HepG2 (cell line): Measurements from ENCODE around the gene RNASE7. TPM values are rescaled to one million over a fixed set of nuclear protein-coding genes. Genes with fewer than 3 reads are reported as not detected.

ENCODE experiments used
- AHR ChIP-seq: IDR thresholded peaks from 2 replicates; pipeline ENCODE4 v1.6.1; 2018; ENCODE audit warnings: missing genetic modification reagents, missing compliant biosample characterization
- EEA1 ChIP-seq: sonication (generic); formaldehyde crosslinking; IDR thresholded peaks from 2 replicates; pipeline ENCODE4 v1.5.1; 2020; ENCODE audit warnings: mild to moderate bottlenecking, missing genetic modification reagents, borderline replicate concordance
- GZF1 ChIP-seq: sonication (generic); formaldehyde crosslinking; IDR thresholded peaks from 2 replicates; pipeline ENCODE4 v1.5.1; 2020; ENCODE audit warnings: mild to moderate bottlenecking, missing genetic modification reagents
- HDAC6 ChIP-seq: fragments of 200-600 bp; sonication (generic); IDR thresholded peaks from 2 replicates; pipeline ENCODE4 v1.7.0; 2017; ENCODE audit warnings: mild to moderate bottlenecking, antibody characterized with exemption, low read length, low read depth
- HINFP ChIP-seq: sonication (generic); formaldehyde crosslinking; IDR thresholded peaks from 2 replicates; pipeline ENCODE4 v1.4.0; 2020; ENCODE audit warnings: low read depth, mild to moderate bottlenecking, missing genetic modification reagents
- KAT7 ChIP-seq: IDR thresholded peaks from 2 replicates; pipeline ENCODE4 v1.6.1; 2018; ENCODE audit warnings: borderline replicate concordance, missing compliant biosample characterization
- KDM4B ChIP-seq: sonication (generic); formaldehyde crosslinking; IDR thresholded peaks from 2 replicates; pipeline ENCODE4 v1.4.0; 2020; ENCODE audit warnings: missing genetic modification reagents
- MTF2 ChIP-seq: sonication (generic); formaldehyde crosslinking; IDR thresholded peaks from 2 replicates; pipeline ENCODE4 v1.5.0; 2020; ENCODE audit warnings: missing genetic modification reagents, borderline replicate concordance
- MXD4 ChIP-seq: IDR thresholded peaks from 2 replicates; pipeline ENCODE4 v1.6.1; 2016; ENCODE audit warnings: mild to moderate bottlenecking, missing biosample characterization, missing genetic modification reagents
- NR1H2 ChIP-seq: sonication (generic); formaldehyde crosslinking; IDR thresholded peaks from 2 replicates; pipeline ENCODE4 v1.8.1; 2022; ENCODE audit warnings: low read depth, missing genetic modification reagents, borderline replicate concordance
- NR2C2 ChIP-seq: sonication (generic); formaldehyde crosslinking; IDR thresholded peaks from 2 replicates; pipeline ENCODE4 v1.4.0; 2020; ENCODE audit warnings: missing genetic modification reagents, mild to moderate bottlenecking, moderate library complexity, borderline replicate concordance
- NR2F2 ChIP-seq: IDR thresholded peaks from 2 replicates; pipeline ENCODE4 v1.6.1; 2012; ENCODE audit warnings: low read depth, inconsistent platforms, borderline replicate concordance
- RBM22 ChIP-seq: fragments of 200-400 bp; formaldehyde crosslinking; optimal IDR thresholded peaks from 2 replicates; pipeline ENCODE3; 2017; ENCODE audit warnings: mild to moderate bottlenecking, low read length, moderate library complexity
- SMARCE1 ChIP-seq: fragments of 450-650 bp; IDR thresholded peaks from 2 replicates; pipeline ENCODE4 v1.6.1; 2017; ENCODE audit warnings: borderline replicate concordance
- SPEN ChIP-seq: sonication (generic); formaldehyde crosslinking; IDR thresholded peaks from 2 replicates; pipeline ENCODE4 v1.5.1; 2020; ENCODE audit warnings: low read depth, mild to moderate bottlenecking, missing genetic modification reagents
- ZFP36L1 ChIP-seq: sonication (generic); formaldehyde crosslinking; IDR thresholded peaks from 2 replicates; pipeline ENCODE4 v1.8.0; 2022; ENCODE audit warnings: mild to moderate bottlenecking, missing genetic modification reagents, moderate library complexity
- ZFYVE20 ChIP-seq: sonication (generic); formaldehyde crosslinking; IDR thresholded peaks from 2 replicates; pipeline ENCODE4 v1.8.0; 2023; ENCODE audit warnings: low read depth, mild to moderate bottlenecking, moderate library complexity, missing genetic modification reagents, borderline replicate concordance
- ZNF224 ChIP-seq: sonication (generic); formaldehyde crosslinking; IDR thresholded peaks from 2 replicates; pipeline ENCODE4 v1.5.0; 2020; ENCODE audit warnings: mild to moderate bottlenecking, missing genetic modification reagents
- ZNF577 ChIP-seq: sonication (generic); formaldehyde crosslinking; IDR thresholded peaks from 2 replicates; pipeline ENCODE4 v1.4.0; 2020; ENCODE audit warnings: mild to moderate bottlenecking, low read depth, missing genetic modification reagents, borderline replicate concordance
- ZNF619 ChIP-seq: sonication (generic); formaldehyde crosslinking; IDR thresholded peaks from 2 replicates; pipeline ENCODE4 v1.4.0; 2020; ENCODE audit warnings: mild to moderate bottlenecking, missing genetic modification reagents
- ZSCAN31 ChIP-seq: sonication (generic); formaldehyde crosslinking; IDR thresholded peaks from 2 replicates; pipeline ENCODE4 v1.5.0; 2020; ENCODE audit warnings: low read depth, mild to moderate bottlenecking, missing genetic modification reagents
- polyA plus RNA-seq, 8 experiments: library from polyadenylated mRNA; depleted of rRNA in 3 of 8; stranded (reverse) in 7 of 8; unstranded in 1 of 8; fragments of >200 nt; fragmentation: Illumina TruSeq in 4 of 8; extraction: Trizol in 4 of 8; gene quantifications; 2 replicates each; pipeline versions ENCODE4 v1.2.1 to v1.2.3, GENCODE V29; 2011 to 2016; ENCODE audit warnings: low read depth in 4 of 8, missing spikeins in 1 of 8, mixed read lengths in 1 of 8; ENCODE audit not compliant: insufficient read depth in 1 of 8
- total RNA-seq, 5 experiments: library from RNA; depleted of rRNA; stranded (reverse); fragments of >200 nt; fragmentation: Illumina TruSeq; extraction: Trizol; gene quantifications; 2 replicates each; pipeline ENCODE4 v1.2.3, GENCODE V29; 2016; ENCODE audit warnings: low read depth in 1 of 5
- TF ChIP-seq, protein P1 (sequence below): fragments of 450-650 bp; IDR thresholded peaks from 2 replicates; pipeline ENCODE4 v1.6.1; 2017; ENCODE audit warnings: mild to moderate bottlenecking
- TF ChIP-seq, protein P2 (sequence below): sonication (generic); formaldehyde crosslinking; IDR thresholded peaks from 2 replicates; pipeline ENCODE4 v1.9.0; 2021; ENCODE audit warnings: missing genetic modification reagents, borderline replicate concordance

The RNASE7 gene
- total and polyA plus RNA-seq, 2 of the 13 experiments (the other 11 are each of a cell fraction or from before 2014, with no cell fraction given) = 0.04 TPM; not detected in 1

DNA sequence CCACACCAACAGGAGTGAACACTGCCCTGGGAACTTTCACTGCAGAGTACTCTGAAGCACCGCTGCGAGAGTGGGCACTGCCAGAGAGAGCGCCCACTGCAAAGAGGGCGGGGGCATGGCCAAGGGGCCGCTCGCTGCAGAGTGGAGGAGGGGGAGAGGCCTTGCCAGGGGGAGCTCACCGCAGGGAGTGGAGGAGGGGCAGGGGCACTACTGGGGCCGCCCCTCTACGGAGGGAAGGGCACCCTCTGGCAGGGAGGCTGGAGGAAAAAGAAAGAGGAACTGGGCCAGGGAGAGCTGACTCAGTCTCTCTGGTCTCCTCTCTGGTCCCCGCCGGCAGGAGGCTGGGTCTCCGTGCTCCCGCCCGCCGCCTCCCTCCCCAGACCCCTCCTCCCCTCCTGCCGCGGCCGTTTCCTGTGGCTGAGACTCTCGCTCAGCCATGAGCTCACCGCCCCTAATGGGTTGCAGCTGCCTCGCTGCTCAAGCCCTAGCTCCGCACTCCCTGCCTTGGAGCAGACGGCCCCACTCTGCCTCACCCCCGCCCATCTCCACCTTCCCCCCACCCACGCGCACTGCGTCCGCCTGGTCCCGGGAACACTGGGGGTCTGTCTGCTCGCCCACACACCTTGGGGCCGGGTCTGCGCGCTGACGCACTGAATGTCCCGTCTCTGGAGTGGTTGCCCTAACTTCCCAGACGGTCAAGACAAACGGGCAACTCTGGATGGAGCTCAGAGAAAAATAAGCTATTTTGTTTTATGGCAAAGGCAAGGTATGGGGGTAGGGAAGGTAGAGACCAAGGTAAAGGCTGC is 29.3 kb downstream of the RNASE7 start (continued):
- TF ChIP-seq, protein P1, sequence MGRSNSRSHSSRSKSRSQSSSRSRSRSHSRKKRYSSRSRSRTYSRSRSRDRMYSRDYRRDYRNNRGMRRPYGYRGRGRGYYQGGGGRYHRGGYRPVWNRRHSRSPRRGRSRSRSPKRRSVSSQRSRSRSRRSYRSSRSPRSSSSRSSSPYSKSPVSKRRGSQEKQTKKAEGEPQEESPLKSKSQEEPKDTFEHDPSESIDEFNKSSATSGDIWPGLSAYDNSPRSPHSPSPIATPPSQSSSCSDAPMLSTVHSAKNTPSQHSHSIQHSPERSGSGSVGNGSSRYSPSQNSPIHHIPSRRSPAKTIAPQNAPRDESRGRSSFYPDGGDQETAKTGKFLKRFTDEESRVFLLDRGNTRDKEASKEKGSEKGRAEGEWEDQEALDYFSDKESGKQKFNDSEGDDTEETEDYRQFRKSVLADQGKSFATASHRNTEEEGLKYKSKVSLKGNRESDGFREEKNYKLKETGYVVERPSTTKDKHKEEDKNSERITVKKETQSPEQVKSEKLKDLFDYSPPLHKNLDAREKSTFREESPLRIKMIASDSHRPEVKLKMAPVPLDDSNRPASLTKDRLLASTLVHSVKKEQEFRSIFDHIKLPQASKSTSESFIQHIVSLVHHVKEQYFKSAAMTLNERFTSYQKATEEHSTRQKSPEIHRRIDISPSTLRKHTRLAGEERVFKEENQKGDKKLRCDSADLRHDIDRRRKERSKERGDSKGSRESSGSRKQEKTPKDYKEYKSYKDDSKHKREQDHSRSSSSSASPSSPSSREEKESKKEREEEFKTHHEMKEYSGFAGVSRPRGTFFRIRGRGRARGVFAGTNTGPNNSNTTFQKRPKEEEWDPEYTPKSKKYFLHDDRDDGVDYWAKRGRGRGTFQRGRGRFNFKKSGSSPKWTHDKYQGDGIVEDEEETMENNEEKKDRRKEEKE = no peak
- TF ChIP-seq NR2F2 = no peak
- no peak for TF ChIP-seq NR1H2 (CRISPR knock-in tag)
- no peak for TF ChIP-seq ZFYVE20 (CRISPR knock-in tag)
- no peak for TF ChIP-seq MXD4 (CRISPR knock-in tag)
- TF ChIP-seq ZNF577 (CRISPR knock-in tag) = no peak
- no peak for TF ChIP-seq MTF2 (CRISPR knock-in tag)
- no peak for TF ChIP-seq ZNF224 (CRISPR knock-in tag)
- TF ChIP-seq SPEN (CRISPR knock-in tag) = peak; percentile 68; the same call in 1 of the 2 replicates
- TF ChIP-seq ZSCAN31 (CRISPR knock-in tag) = no peak
- TF ChIP-seq SMARCE1 = no peak
- no peak for TF ChIP-seq EEA1 (CRISPR knock-in tag)
- TF ChIP-seq KDM4B (CRISPR knock-in tag) = no peak
- no peak; the same call in 1 of the 2 replicates for TF ChIP-seq NR2C2
- no peak for TF ChIP-seq GZF1
- TF ChIP-seq, protein P2, sequence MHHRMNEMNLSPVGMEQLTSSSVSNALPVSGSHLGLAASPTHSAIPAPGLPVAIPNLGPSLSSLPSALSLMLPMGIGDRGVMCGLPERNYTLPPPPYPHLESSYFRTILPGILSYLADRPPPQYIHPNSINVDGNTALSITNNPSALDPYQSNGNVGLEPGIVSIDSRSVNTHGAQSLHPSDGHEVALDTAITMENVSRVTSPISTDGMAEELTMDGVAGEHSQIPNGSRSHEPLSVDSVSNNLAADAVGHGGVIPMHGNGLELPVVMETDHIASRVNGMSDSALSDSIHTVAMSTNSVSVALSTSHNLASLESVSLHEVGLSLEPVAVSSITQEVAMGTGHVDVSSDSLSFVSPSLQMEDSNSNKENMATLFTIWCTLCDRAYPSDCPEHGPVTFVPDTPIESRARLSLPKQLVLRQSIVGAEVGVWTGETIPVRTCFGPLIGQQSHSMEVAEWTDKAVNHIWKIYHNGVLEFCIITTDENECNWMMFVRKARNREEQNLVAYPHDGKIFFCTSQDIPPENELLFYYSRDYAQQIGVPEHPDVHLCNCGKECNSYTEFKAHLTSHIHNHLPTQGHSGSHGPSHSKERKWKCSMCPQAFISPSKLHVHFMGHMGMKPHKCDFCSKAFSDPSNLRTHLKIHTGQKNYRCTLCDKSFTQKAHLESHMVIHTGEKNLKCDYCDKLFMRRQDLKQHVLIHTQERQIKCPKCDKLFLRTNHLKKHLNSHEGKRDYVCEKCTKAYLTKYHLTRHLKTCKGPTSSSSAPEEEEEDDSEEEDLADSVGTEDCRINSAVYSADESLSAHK (CRISPR knock-in tag) = no peak
- TF ChIP-seq KAT7 (CRISPR knock-in tag) = no peak
- TF ChIP-seq ZFP36L1 (CRISPR knock-in tag) = no peak
- no peak for TF ChIP-seq HINFP (CRISPR knock-in tag)
- no peak for TF ChIP-seq RBM22
- no peak for TF ChIP-seq HDAC6
- TF ChIP-seq ZNF619 = no peak
- 0 out of 2 replicates have a peak, but pooled peaks have one; percentile 67 for TF ChIP-seq AHR (CRISPR knock-in tag)
